ENCODE data around the gene APPBP2. TPM values are rescaled to one million over a fixed set of nuclear protein-coding genes. Genes with fewer than 3 reads are reported as not detected.

The APPBP2 gene, protein sequence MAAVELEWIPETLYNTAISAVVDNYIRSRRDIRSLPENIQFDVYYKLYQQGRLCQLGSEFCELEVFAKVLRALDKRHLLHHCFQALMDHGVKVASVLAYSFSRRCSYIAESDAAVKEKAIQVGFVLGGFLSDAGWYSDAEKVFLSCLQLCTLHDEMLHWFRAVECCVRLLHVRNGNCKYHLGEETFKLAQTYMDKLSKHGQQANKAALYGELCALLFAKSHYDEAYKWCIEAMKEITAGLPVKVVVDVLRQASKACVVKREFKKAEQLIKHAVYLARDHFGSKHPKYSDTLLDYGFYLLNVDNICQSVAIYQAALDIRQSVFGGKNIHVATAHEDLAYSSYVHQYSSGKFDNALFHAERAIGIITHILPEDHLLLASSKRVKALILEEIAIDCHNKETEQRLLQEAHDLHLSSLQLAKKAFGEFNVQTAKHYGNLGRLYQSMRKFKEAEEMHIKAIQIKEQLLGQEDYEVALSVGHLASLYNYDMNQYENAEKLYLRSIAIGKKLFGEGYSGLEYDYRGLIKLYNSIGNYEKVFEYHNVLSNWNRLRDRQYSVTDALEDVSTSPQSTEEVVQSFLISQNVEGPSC
- total RNA-seq (2022; extraction: Qiagen RNA extraction; ENCODE audit: low read depth), result 9.6 to 23.9 TPM (median 17.9 TPM) in 5 replicates

DNA sequence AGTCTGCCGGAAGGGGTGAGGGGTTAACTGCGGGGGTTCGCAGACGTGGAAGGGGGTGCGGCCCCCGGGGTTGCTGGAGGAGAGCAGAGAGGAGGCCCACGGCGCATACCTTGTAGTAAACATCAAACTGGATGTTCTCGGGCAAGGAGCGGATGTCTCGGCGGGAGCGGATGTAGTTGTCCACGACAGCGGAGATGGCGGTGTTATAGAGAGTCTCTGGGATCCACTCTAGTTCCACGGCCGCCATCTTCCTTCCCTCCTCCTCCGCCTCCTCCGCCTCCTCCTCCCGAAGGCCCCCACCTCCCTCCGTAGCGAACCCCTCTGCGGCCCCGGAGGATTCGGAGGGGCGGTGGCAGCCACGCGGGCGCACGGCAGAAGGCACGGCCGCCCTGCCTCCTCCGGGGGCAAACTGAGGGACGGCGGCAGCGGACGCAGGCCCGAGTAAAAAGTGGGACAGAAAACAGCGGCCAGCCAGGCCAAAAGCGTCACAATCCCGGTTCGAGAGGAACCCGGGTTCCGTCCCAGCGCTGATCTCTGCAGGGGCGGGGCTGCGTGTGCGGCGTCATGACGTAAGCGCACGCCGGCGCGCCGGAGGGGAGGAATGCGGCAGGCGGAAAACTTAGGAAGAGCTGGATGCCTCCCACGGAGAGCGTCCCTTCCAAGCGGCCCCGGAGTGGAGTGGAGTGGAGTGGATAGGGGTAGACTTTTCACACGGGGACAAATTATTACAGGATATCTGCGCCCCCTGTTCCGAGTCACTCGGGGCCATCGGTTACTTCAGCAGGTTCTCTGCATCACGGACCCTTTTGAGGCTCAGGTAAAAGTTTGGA is at the start of gene APPBP2:
APPBP2 (minus strand) TSS at position 558 of the 830 bp plus-strand sequence; CDS start at position 247, 311 bp downstream.

DNA sequence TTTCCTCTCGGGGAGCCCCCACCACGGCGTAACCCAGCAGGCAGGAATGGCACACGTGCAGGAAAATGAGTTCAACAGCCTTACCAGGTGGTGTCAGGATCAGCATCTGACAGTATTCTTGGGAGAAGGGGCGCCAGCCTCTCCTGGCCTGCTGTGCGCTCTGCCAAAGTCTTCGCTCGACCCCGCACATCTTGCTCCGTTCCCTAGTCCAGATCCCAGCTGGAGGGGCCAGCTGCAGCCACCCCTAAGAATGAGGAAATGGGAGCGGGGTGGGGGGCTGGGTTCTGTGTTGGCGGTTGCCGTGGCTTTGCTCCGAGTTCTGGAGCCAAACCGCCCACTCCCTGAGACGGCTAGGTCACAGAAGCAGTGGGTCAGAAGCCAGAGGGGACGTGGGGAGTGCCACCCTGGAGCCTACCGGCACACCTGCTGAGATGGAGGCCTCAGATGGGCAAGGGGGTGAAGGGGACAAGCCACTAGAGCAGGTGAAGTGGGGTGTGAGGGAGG is 103.8 kb downstream of the APPBP2 start, which contains the start of gene CHCT1:
CHCT1 (plus strand) TSS at position 328 of the 504 bp plus-strand sequence; CDS start at position 432, 104 bp downstream.

Other genes starting within 250 kb of the APPBP2 start
- gene USP32, start 134.1 kb downstream of the APPBP2 start, total RNA-seq (2022; extraction: Qiagen RNA extraction; ENCODE audit: low read depth), result 30.9 to 38.6 TPM (median 35.4 TPM) in 5 replicates
- gene CHCT1, start 103.8 kb downstream of the APPBP2 start, total RNA-seq (2022; extraction: Qiagen RNA extraction; ENCODE audit: low read depth), result not detected in 5 replicates
- 15.5 to 21.5 TPM (median 16.9 TPM) in 5 replicates for gene PPM1D, start 74.0 kb upstream of the APPBP2 start, total RNA-seq (2022; extraction: Qiagen RNA extraction; ENCODE audit: low read depth)
- 7.1 to 11.5 TPM (median 8.9 TPM) in 5 replicates for gene BCAS3, start 151.6 kb upstream of the APPBP2 start, total RNA-seq (2022; extraction: Qiagen RNA extraction; ENCODE audit: low read depth)

Data from A549 treated with ZK216348 at 1 μM for 4 hours (cell line).